Inflammatory macrophage treated with lipopolysaccharide for 4 hours (primary cell): ENCODE measurements around the gene IGF2.
"Not testable (repeated sequence)": the region's sequence is repeated elsewhere in the genome, so short reads cannot be mapped to it uniquely, and the experiment has no call there.

ENCODE experiments used
- DNase-seq: peaks from one replicate; pipeline ENCODE4 v3.0.0-alpha.2; 2020

IGF2 gene

GRCh38 chr11:2136209-2136951 lies 2.8 kb downstream of the IGF2 start:
- no peak for DNase-seq

DNA sequence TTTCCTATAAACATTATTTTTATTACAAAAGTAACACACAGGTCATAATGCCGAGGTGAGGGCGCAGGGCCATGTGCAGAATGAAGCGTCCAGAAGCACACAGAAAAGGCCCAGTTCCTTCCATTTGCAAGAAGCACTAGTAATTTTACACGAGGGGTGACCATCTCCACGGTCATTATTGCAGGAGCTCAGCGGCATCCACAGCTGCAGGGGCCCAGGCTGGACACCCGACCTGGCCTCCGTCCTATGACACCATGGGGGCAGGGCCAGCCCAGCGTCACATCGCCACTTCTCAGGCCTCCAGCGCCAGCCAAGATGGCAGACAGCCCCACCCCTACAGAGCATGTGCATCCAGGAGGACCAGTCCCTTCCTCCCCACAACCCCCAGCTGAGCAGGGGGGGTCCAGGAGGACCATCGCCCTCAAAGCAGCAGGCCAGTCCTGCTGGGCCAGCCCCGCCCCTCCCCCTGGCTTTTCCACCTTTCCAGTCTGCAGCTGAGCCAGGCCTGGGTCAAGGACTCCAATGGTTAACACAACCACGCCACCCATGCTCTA lies 3.5 kb downstream of the IGF2 start:
- no peak for DNase-seq

GRCh38 chr11:2135018-2135569 lies 4.1 kb downstream of the IGF2 start:
- DNase-seq, result no peak

DNA sequence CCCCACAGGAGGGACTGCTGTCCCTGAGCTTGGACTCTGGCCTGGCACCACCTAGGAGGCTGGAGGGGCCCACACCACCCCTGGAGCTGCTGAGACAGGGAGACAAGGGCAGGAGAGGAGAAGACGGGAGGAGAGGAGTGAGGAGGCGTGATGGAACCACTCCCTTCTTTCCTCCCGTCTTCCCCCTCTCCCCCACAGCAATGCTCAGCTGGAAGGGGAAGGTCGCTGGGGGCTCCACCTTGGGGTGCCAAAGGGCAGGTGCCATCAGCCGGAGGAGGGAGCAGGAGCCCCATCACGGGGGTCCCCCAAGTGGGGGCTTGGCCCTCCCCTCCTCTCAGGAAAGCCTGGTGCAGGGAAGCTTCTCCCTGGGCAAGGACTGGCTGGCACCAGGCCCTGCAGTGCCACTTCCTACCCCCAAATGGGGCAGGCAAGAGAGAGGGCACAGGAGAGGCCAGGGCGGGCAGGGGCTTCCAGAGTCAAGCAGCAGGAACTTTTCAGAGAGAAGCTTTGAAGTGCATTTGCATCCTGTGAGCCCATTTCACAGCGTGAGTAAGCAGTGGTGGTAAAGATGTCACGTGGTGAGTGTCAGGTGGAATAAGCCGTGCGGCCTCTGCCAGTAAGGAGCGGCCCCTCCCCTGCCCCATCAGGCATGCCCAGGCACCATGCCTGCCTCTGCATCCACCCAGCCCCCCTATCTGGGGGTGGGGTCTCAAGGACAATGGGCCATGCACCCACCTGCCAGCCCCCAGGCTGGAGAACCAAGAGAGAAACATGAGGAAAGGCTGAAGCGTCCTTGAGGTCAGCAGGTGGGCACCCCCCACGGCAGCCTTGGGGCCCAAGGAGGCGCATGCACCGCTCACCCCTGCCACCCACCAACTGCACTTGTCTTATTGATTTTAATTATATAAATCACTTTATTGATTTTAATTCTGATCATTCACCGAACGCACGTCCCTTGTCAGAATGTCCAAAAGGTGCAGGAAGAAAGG lies 4.9 kb downstream of the IGF2 start:
- DNase-seq, result no peak

DNA sequence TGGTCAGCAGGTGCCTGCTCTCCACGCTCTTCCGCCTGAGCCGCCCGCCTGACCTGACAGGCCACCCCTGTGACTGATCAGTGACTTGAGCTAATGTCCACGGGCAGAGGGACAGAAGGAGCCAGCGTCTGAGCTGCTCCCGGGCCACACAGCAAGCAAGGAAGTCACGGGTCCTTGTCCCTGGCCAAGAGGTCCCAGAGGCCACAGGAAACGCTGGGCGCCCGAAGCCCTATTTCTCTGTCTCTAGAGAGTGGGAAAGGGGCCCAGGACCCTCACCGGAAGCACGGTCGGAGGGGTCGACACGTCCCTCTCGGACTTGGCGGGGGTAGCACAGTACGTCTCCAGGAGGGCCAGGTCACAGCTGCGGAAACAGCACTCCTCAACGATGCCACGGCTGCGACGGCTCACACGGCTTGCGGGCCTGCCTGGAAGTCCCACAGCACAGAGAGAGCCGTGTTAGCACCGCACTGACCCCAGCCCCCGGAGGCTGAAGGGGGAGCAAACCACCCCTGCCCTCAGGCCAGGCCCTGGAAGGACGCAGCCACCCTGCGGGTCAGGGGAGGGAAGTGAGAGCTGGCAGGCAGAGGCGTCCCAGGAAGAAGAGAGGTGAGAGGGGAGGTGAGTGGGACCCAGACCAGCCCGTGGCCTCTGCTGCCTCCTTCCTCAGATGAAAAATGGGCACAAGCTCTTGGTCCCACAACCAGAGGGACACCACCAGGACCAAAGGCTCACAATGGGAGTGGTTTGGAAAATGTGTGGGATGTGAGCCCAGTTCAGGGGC lies 5.8 kb downstream of the IGF2 start:
- no peak for DNase-seq

DNA sequence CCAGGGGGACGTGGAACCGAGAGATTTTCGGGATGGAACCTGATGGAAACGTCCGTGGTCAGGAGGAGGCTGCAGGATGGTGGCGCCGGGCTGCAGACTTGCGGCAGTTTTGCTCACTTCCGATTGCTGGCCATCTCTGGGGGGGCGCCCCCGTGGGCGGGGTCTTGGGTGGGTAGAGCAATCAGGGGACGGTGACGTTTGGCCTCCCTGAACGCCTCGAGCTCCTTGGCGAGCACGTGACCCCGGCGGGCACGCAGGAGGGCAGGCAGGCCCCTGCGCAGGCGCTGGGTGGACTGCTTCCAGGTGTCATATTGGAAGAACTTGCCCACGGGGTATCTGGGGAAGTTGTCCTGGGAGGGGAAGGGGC lies 6.3 kb downstream of the IGF2 start:
- DNase-seq, result no peak

DNA sequence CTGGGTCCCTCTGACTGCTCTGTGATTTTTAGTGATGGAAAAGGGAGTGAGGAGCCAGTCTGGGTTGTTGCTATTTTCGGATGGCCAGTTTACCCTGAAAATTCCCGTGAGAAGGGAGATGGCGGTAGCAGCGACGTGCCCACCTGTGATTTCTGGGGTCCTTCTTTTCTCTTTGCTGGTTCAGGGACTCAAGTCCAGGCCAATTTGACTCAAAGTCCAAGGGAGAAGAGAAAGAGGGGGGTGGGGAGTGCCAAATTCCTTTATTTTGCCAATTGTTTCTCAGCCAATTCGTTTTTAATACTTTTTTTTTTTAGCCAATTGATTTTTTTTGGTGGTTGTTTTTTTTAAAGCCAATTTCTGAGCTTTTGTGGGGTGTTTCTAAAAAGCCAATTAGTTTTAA lies 6.9 kb downstream of the IGF2 start:
- no peak for DNase-seq

DNA sequence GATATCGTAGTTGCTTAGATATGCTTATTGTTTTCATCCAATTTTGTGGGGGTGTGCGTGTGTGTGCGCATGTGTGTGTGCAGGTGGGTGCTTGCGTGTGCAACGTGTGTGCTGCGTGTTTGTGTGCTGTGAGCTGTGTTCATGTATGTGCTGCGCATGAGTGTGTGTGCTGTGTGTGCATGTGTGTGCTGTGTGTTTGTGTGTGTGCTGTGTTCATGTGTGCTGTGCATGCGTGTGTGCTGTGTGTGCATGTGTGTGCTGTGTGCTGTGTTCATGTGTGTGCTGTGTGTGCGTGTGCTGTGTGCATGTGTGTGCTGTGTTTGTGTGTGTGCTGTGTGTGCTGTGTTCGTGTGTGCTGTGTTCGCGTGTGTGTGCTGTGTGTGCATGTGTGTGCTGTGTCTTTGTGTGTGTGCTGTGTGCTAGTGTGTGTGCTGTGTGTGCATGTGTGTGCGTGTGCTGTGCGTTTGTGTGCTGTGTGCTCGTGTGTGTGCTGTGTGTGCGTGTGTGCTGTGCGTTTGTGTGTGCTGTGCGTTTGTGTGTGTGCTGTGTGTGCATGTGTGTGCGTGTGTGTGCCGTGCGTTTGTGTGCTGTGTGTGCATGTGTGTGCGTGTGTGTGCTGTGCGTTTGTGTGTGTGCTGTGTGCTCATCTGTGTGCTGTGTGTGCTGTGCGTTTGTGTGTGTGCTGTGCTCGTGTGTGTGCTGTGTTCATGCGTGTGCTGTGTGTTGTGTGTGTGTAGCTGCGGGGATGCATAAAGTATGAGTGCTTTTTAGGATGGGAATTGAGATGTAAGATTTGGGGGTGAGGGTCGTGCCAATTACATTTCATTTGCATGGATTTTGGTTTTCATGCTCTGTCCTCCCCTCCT lies 7.6 kb downstream of the IGF2 start:
- no peak for DNase-seq

DNA sequence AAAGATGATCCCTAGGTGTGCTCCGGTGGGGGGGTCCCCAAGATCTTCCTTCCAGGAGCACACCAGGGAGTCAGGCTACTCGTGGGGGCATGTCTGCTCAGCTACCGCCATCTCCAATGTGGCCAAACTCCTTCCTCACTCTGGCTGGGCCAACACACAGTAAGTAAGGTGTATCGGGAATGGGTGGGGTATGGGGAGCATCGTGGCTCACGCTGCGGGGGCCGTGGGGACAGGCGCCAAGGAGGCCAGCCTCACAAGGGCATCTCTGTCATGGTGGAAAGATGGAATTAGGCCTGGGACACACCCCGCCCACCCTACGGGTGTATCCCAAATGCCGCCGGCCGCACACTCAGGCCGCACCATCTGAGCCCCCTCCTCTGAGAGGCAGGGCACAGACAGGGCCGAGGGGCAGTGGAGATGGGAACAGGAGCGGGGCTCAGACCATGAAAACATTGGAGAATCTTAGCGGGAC lies 8.3 kb downstream of the IGF2 start:
- no peak for DNase-seq

- DNase-seq, result no peak
These were observed 9.4 kb downstream of the IGF2 start for GRCh38 chr11:2129699-2130366.

- DNase-seq, result no peak
These were observed 9.9 kb downstream of the IGF2 start for GRCh38 chr11:2129308-2129698.

DNA sequence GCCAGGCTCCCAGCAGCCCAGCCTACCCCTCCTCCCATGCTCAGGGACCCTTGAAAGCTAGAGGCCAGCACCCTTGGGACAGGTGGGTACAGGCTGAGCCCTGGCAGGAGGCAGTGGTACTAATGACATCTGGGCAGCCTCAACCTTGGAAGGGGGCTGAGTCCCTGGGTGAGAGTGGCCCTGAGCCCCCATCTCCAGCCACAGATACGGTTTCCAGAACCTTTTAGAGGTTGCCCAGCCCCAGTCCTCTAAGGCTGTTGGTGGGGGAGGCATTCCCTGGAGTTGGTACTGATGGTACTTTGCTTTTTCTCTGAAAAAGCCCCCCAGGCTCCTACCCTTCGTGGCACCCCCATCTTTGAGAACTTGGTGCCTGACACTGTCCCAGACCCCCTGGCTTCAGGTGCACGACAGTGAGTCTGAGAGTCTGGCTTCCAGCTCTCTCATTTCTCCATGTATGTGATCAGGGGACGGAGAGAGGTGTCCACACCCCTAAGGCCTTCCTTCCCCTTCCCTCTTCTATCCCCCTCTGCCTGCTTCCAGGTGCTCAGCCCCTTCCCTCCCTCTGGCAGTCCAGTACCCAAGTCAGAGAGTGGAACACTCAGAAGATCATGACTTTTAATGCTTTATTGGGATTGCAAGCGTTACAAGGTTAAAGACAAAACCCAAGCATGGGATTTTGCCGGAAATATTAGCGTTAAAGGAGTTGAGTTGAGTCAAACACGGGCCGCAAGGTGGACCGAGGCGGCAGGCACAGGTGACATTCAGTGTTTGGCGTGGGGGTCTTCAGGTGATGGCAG lies 10.5 kb downstream of the IGF2 start:
- no peak for DNase-seq

DNA sequence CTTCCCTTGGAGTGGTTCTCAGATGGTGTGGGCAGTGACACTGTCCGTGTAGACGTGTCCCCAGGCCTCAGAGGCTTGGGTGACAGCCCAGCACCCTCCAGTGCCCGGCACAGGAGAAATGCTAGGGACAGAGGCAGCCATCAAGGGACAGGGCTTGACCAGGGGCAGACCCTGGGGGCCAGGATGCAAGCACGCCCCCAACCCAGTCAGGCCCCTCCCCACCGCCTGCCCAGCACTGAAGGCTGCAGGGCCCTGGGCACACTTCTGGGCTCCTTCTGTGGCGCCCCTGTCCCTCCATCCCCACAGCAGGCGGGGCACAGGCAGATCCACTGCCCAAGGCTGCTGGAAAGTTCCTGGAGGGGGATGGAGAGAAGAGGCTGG lies 11.1 kb downstream of the IGF2 start:
- no peak for DNase-seq

DNA sequence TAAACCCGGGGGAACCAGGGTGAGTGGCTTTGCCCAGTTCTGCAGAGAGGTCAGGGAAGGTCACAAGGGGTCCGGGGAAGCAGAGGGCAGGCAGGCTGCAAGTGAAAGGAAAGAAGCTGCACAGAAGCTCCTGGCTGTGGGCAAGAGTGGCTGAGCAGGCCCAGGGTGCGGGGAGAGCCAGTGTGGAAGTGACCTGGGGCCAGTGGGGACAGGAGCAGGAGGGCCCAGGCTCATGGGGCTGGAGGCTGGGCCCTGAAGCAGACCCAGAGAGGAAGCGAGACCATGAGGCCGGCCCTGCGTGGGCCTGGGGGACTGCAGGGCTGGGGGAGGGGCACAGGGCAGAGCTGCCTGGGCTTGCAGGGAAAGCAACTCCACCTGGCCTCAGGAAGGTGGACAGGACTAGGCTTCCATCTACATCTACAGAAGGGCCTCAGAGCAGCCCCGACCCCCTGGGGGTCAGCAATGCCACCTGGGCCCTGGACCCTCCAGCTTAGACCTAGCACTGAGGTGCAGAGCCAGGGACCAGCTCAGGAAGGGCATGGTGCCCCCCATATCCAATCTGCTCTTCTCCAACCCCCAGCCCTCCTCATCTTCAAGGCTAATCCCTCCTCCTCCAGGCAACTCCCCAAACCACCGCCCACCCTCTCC lies 11.6 kb downstream of the IGF2 start:
- DNase-seq, result no peak

DNA sequence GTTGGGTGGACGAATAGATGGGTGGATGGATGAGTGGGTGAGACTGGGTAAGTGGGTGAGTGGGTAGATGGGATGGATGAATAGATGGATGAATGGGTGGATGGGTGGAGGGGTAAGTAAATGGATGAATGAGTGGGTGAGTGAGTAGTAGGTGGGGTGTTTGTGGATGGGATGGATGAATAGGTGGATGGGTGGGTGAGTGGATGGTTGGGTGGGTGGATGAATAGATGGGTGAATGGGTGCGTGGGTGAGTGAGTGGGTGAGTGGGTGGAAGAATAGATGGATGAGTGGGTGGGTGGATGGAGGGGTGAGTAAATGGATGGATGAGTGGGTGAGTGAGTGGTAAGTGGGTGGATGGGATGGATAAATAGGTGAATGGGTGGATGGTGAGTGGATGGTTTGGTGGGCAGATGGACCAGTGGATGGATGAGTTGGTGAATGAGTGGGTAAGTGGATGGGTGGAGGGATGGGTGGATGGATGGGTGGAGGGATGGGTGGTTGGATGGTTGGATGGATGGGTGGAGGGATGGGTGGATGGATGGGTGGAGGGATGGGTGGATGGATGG lies 12.6 kb downstream of the IGF2 start:
- no peak for DNase-seq

- DNase-seq, result not testable (repeated sequence)
These were observed 14.3 kb downstream of the IGF2 start for GRCh38 chr11:2124736-2125484.

DNA sequence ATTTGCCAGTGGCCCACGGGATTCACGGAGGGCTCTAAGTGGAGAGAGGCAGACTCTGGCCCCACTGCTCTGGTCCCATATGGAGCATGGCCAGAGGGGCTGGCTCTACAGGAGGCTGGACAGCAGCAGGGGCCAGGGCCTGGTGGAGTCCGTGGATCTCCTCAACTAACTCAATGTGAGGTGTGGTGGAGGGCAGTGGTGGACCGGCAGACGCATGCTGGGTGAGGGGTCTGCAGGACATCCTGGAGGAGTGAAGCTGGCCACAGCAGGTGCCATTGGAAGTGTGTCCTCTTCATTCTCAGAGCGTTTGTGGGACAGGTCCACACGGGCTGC lies 15.6 kb downstream of the IGF2 start:
- DNase-seq, result no peak

DNA sequence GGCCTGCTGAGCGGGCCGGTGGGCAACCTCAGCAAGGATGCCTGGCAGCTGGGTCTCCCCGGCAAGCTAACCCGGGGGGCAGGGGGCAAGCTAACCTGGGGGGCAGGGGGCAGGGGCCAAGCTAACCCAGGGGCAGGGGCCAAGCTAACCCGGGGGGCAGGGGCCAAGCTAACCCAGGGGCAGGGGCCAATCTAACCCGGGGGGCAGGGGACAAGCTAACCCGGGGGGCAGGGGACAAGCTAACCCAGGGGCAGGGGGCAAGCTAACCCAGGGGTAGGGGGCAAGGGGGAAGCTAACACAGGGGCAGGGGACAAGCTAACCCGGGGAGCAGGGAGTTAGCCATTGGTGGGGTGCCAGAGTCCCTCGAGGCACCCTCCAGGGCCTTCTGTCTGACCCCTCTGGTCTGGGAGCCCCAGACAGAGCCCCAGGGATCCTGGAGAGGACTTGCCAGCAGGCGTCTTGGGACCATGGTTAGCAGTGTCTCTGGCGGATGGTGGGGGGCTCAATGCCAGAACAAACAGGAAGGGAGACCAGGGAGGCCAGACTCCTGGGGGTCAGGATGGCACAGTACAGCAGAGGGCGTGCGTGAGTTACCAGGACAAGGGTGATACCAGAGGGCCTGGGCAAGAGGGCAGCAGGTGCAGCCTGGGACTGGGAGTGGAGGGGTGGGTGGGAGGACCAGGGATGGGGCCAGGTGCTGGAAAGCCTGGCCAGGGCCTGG lies 16.1 kb downstream of the IGF2 start:
- no peak for DNase-seq
